H1 (cell line): ENCODE measurements around the gene ASXL1.

Source experiments
- CREB1 ChIP-seq: IDR thresholded peaks from 2 replicates; pipeline ENCODE4 v1.6.1; 2012; ENCODE audit warnings: inconsistent platforms
- GABPA ChIP-seq: IDR thresholded peaks from 2 replicates; pipeline ENCODE4 v1.6.1; 2011; ENCODE audit warnings: mild to moderate bottlenecking, low read length, moderate library complexity, borderline replicate concordance; ENCODE audit not compliant: insufficient read depth
- GTF2F1 ChIP-seq: IDR thresholded peaks from 2 replicates; pipeline ENCODE4 v1.6.1; 2012; ENCODE audit warnings: low read depth, low read length, improper control_type of control experiment, borderline replicate concordance
- JUN ChIP-seq: IDR thresholded peaks from 2 replicates; pipeline ENCODE4 v1.6.1; 2011; ENCODE audit warnings: low read depth, mild to moderate bottlenecking, improper control_type of control experiment, low read length
- JUND ChIP-seq: IDR thresholded peaks from 2 replicates; pipeline ENCODE4 v1.6.1; 2011; ENCODE audit warnings: mild to moderate bottlenecking, improper control_type of control experiment, low read length
- POLR2A ChIP-seq, 2 experiments: IDR thresholded peaks; 1 replicate in 1 of 2; 2 replicates in 1 of 2; pipeline ENCODE4 v1.6.1; 2011; ENCODE audit warnings: low read depth in 2 of 2, low read length in 2 of 2, mild to moderate bottlenecking in 2 of 2; ENCODE audit errors: control extremely low read depth in 1 of 2
- SIRT6 ChIP-seq: IDR thresholded peaks from one replicate; pipeline ENCODE4 v1.7.1; 2012; ENCODE audit warnings: low read length, inconsistent platforms
- SP1 ChIP-seq: IDR thresholded peaks from 2 replicates; pipeline ENCODE4 v1.6.1; 2011; ENCODE audit warnings: low read depth, low read length
- SP2 ChIP-seq: IDR thresholded peaks from 2 replicates; pipeline ENCODE4 v1.6.1; 2012; ENCODE audit warnings: mild to moderate bottlenecking, low read length, inconsistent platforms
- SRF ChIP-seq: IDR thresholded peaks from 2 replicates; pipeline ENCODE4 v1.6.1; 2011; ENCODE audit warnings: mild to moderate bottlenecking, low read depth, low read length, moderate library complexity
- YY1 ChIP-seq: IDR thresholded peaks from 2 replicates; pipeline ENCODE4 v1.6.1; 2011; ENCODE audit warnings: low read depth, mild to moderate bottlenecking, low read length
- TF ChIP-seq, protein P1 (sequence below), 3 experiments: IDR thresholded peaks; 1 replicate in 2 of 3; 2 replicates in 1 of 3; pipeline versions ENCODE4 v1.5.1 to v1.6.1; 2011; ENCODE audit warnings: low read length in 3 of 3, mild to moderate bottlenecking in 3 of 3, inconsistent platforms in 2 of 3, low read depth in 1 of 3, moderate library complexity in 1 of 3; ENCODE audit not compliant: insufficient read depth in 1 of 3; ENCODE audit errors: control extremely low read depth in 1 of 3
- TF ChIP-seq, protein P2 (sequence below): IDR thresholded peaks from 2 replicates; pipeline ENCODE4 v1.6.1; 2011; ENCODE audit warnings: low read length, improper control_type of control experiment

DNA sequence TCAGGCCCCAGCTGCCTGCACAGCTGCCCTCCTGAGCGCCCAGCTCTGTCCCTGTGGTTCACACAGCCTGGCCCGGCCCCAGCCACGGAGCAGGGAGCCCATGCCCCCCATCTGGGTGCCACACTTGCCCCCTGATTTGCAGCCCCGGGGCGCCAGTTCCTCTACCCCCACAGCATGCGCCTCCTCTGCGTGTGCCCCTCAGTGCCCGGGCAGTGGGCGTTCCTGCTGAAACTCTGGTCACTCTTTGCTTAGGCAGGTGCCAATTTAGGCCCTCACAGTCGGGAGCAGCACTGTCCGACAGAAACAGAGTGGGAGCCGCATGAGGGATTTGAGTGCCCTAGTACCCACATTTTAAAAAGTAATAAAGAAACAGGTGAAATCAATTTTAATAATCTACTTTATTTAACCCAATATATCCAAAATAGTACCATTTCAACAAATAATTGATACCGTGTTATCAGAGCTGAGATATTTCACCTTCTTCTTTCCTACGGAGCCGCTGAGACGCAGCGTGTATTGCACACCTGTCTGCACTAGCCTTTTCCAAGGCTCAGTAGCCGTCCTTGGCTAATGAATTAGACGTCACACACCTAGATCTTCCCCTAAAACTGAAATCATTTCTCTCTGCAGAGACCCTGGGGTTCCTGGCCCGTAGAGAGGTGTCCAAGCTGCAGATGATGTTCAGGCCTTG, 106.4 kb downstream of the ASXL1 start:
- TF ChIP-seq, protein P1, sequence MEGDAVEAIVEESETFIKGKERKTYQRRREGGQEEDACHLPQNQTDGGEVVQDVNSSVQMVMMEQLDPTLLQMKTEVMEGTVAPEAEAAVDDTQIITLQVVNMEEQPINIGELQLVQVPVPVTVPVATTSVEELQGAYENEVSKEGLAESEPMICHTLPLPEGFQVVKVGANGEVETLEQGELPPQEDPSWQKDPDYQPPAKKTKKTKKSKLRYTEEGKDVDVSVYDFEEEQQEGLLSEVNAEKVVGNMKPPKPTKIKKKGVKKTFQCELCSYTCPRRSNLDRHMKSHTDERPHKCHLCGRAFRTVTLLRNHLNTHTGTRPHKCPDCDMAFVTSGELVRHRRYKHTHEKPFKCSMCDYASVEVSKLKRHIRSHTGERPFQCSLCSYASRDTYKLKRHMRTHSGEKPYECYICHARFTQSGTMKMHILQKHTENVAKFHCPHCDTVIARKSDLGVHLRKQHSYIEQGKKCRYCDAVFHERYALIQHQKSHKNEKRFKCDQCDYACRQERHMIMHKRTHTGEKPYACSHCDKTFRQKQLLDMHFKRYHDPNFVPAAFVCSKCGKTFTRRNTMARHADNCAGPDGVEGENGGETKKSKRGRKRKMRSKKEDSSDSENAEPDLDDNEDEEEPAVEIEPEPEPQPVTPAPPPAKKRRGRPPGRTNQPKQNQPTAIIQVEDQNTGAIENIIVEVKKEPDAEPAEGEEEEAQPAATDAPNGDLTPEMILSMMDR (IDR thresholded peaks at IDR 0.05; ENCODE audit: control extremely low read depth in 1 of 3, insufficient read depth in 1 of 3, low read depth in 1 of 3, low read length in 3 of 3) = no peak
- TF ChIP-seq POLR2A (IDR thresholded peaks at IDR 0.05; ENCODE audit: control extremely low read depth in 1 of 2, low read depth in 2 of 2, low read length in 2 of 2) = no peak
- no peak for TF ChIP-seq YY1
- TF ChIP-seq SIRT6 = no peak
- TF ChIP-seq GABPA = no peak
- TF ChIP-seq CREB1 = no peak
- TF ChIP-seq, protein P2, sequence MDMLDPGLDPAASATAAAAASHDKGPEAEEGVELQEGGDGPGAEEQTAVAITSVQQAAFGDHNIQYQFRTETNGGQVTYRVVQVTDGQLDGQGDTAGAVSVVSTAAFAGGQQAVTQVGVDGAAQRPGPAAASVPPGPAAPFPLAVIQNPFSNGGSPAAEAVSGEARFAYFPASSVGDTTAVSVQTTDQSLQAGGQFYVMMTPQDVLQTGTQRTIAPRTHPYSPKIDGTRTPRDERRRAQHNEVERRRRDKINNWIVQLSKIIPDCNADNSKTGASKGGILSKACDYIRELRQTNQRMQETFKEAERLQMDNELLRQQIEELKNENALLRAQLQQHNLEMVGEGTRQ = no peak
- no peak for TF ChIP-seq JUND
- TF ChIP-seq SRF = no peak
- no peak for TF ChIP-seq GTF2F1
- TF ChIP-seq SP1 = no peak
- TF ChIP-seq JUN = no peak
- TF ChIP-seq SP2 = no peak
